IMR-90 (cell line): ENCODE results near the gene CHD6.

Experiments used
- BHLHE40 ChIP-seq: fragments of 150-350 bp; IDR thresholded peaks from 2 replicates; pipeline ENCODE4 v1.6.1; 2016; ENCODE audit warnings: mild to moderate bottlenecking, low read depth, low read length
- CEBPB ChIP-seq: IDR thresholded peaks from 2 replicates; pipeline ENCODE4 v1.6.1; 2012; ENCODE audit warnings: low read depth, low read length, improper control_type of control experiment
- NFE2L2 ChIP-seq: fragments of 150-350 bp; IDR thresholded peaks from 2 replicates; pipeline ENCODE4 v1.6.1; 2016; ENCODE audit warnings: low read depth, mild to moderate bottlenecking, low read length
- POLR2A ChIP-seq: IDR thresholded peaks from 2 replicates; pipeline ENCODE4 v1.6.1; 2012; ENCODE audit warnings: mild to moderate bottlenecking, low read depth, low read length
- RAD21 ChIP-seq: IDR thresholded peaks from 2 replicates; pipeline ENCODE4 v1.6.1; 2012; ENCODE audit warnings: low read length, improper control_type of control experiment
- TF ChIP-seq, protein P1 (sequence below): conservative IDR thresholded peaks from 2 replicates; pipeline ENCODE4 v1.5.1; 2012; ENCODE audit warnings: mild to moderate bottlenecking, low read depth, low read length, improper control_type of control experiment

DNA sequence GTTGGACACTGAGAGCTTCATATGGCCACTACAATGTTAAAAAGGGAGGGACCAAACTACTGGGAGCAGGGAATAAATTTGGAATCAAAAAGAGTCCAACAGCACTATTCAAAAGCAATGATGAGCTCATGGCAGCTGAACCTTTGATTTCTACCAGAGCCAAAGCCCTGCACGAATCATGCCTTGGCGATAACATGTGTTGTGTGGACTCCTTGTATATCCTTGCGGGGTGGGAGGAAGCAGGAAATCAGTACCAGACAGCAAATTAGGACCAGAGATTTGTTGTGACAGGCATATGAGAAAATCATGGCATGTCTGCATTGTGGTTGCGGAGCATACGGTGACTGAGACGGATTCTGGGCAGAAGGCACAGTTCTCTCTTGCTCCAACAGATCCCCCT is 166.0 kb downstream of the CHD6 start:
- TF ChIP-seq RAD21 (no peak), NFE2L2 (no peak), POLR2A (no peak), BHLHE40 (no peak), CEBPB (no peak)
- TF ChIP-seq, protein P1, sequence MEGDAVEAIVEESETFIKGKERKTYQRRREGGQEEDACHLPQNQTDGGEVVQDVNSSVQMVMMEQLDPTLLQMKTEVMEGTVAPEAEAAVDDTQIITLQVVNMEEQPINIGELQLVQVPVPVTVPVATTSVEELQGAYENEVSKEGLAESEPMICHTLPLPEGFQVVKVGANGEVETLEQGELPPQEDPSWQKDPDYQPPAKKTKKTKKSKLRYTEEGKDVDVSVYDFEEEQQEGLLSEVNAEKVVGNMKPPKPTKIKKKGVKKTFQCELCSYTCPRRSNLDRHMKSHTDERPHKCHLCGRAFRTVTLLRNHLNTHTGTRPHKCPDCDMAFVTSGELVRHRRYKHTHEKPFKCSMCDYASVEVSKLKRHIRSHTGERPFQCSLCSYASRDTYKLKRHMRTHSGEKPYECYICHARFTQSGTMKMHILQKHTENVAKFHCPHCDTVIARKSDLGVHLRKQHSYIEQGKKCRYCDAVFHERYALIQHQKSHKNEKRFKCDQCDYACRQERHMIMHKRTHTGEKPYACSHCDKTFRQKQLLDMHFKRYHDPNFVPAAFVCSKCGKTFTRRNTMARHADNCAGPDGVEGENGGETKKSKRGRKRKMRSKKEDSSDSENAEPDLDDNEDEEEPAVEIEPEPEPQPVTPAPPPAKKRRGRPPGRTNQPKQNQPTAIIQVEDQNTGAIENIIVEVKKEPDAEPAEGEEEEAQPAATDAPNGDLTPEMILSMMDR, result no peak
